NCI-H187 (cell line): ENCODE data around the gene CRB3.
"Not testable (repeated sequence)": the region's sequence is repeated elsewhere in the genome, so short reads cannot be mapped to it uniquely, and the experiment has no call there.

Experiments
- DNase-seq, 2 experiments: peaks; one replicate each; lab custom pipeline; 2025; lab: John Stamatoyannopoulos, UW

Gene CRB3

GRCh38 chr19:6464070-6464873 lies at the start of gene CRB3:
Gene CRB3 (plus strand): TSS chr19:6464271. CDS start chr19:6464702, 431 bp downstream.
- DNase-seq, result peak; percentile 53 to 63

GRCh38 chr19:6414793-6415590 lies 49.1 kb upstream of the CRB3 start:
- DNase-seq, result no peak

- DNase-seq, result no peak
Measured at GRCh38 chr19:6415591-6416190, 48.4 kb upstream of the CRB3 start.

GRCh38 chr19:6416658-6417405 lies 47.2 kb upstream of the CRB3 start:
- DNase-seq, result no peak

GRCh38 chr19:6417713-6418561 lies 46.1 kb upstream of the CRB3 start:
- DNase-seq, result no peak

GRCh38 chr19:6418562-6418932 lies 45.5 kb upstream of the CRB3 start:
- no peak for DNase-seq

GRCh38 chr19:6421075-6422014 lies 42.7 kb upstream of the CRB3 start:
- no peak for DNase-seq

- no peak for DNase-seq
Measured at GRCh38 chr19:6423499-6424194, 40.4 kb upstream of the CRB3 start.

- no peak for DNase-seq
Measured at GRCh38 chr19:6424195-6424938, 39.7 kb upstream of the CRB3 start, which contains the start of gene KHSRP. Gene KHSRP (minus strand): TSS chr19:6424811. CDS start chr19:6424701, 110 bp downstream.

- DNase-seq, result peak; percentile 93 to 96
Measured at GRCh38 chr19:6424939-6425731, 38.9 kb upstream of the CRB3 start.

- DNase-seq, result no peak
Measured at GRCh38 chr19:6425732-6426620, 38.1 kb upstream of the CRB3 start.

GRCh38 chr19:6427131-6427530 lies 36.9 kb upstream of the CRB3 start:
- no peak for DNase-seq

- DNase-seq, result not testable (repeated sequence)
Measured at GRCh38 chr19:6428692-6429418, 35.2 kb upstream of the CRB3 start.

- DNase-seq, result no peak
Measured at GRCh38 chr19:6429419-6430221, 34.5 kb upstream of the CRB3 start.

GRCh38 chr19:6431891-6432290 lies 32.2 kb upstream of the CRB3 start:
- no peak for DNase-seq
